ENCODE results near the gene NR6A1. TPM values are rescaled to one million over a fixed set of nuclear protein-coding genes. Genes with fewer than 3 reads are reported as not detected.
A peak's percentile ranks its signal among the peaks of the same experiment; 100 is the strongest.
"Not testable (repeated sequence)": the region's sequence is repeated elsewhere in the genome, so short reads cannot be mapped to it uniquely, and the experiment has no call there.

The NR6A1 gene
- total RNA-seq, 2 donors from 2014 or later = 0.71 to 4.6 TPM

DNA sequence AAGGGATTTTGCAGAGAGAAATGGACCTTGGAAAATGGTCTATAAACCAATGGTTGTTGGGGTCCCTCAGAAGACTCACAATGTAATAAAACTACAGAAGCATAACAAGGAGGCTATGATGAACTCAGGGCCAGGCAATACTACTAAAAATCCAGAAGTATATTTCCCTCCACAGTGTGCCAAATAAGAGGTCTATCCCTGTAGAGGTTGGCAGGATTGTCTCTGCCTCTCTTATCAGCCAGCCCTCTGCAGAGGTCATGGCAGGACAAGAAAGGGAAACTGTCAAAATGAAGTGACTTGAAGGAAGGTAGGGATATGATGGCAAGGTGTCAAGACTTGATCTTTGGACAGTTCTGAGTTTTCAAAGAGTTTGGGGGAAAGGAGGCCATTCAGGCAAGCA is 148.2 kb downstream of the NR6A1 start:
- no peak for DNase-seq (ENCODE audit: low spot score)
- TF ChIP-seq, protein P1, sequence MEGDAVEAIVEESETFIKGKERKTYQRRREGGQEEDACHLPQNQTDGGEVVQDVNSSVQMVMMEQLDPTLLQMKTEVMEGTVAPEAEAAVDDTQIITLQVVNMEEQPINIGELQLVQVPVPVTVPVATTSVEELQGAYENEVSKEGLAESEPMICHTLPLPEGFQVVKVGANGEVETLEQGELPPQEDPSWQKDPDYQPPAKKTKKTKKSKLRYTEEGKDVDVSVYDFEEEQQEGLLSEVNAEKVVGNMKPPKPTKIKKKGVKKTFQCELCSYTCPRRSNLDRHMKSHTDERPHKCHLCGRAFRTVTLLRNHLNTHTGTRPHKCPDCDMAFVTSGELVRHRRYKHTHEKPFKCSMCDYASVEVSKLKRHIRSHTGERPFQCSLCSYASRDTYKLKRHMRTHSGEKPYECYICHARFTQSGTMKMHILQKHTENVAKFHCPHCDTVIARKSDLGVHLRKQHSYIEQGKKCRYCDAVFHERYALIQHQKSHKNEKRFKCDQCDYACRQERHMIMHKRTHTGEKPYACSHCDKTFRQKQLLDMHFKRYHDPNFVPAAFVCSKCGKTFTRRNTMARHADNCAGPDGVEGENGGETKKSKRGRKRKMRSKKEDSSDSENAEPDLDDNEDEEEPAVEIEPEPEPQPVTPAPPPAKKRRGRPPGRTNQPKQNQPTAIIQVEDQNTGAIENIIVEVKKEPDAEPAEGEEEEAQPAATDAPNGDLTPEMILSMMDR (IDR thresholded peaks at IDR 0.05) = no peak
- Histone ChIP-seq H3K4me3 (no peak overlapping the region), H3K27me3 (replicated peaks; ENCODE audit: insufficient read depth) (no peaks in the 10 kb centered on the region), H3K27ac (no peak overlapping the region), H3K4me1 (ENCODE audit: control insufficient read depth in 1 of 2, low read depth in 2 of 2) (peaks cover 0 to 11% of the 10 kb centered on the region in 2 donors), H3K9me3 (no peaks in the 10 kb centered on the region), H3K36me3 (no peaks in the 10 kb centered on the region)
- no peak for ATAC-seq (ENCODE audit: insufficient number of reproducible peaks, low FRiP score, low read depth)

DNA sequence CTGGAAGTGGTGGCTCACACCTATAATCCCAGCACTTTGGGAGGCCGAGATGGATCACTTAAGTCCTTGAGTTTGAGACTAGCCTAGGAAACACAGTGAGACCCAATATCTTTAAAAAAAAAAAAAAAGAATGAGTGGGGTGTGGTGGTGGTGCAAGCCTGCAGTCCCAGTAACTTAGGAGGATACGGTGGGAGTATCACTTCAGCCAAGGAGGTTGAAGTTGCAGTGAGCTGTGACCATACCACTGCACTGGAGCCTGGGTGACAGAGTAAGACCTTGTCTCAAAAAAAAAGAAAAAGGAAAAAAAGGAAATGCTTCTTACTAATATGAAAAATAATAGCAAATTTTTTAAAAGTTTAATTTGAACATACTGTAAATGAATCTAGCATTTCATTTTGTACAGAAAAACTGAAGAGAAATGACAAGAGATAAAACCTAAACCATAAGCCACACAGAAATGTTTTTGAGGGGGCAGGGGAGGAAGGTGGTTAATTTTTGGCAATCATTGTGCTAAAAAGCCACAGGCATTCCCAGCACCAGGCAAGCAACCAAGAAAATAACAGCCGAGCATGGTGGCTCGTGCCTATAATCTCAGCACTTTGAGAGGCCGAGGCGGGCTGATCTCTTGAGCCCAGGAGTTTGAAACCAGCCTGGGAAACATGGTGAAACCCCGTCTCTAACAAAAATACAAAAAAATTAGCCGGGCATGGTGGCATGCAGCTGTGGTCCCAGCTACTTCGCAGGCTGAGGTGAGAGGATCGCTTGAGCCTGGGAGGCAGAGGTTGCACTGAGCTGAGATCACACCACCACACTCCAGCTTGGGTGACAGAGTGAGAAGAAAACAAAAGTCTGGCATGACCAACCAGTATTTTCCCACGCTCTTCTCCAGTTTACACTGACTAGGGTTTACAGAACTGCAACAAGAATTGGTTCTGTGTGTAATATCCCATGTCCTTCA is 149.5 kb downstream of the NR6A1 start:
- H3K36me3 ChIP-seq = no peaks in the 10 kb centered on the region
- ATAC-seq (ENCODE audit: insufficient number of reproducible peaks, low FRiP score, low read depth) (no peak), DNase-seq (ENCODE audit: low spot score) (no peak)
- no peak overlapping the region for H3K4me3 ChIP-seq
- H3K27ac ChIP-seq = no peak overlapping the region
- no peaks in the 10 kb centered on the region for H3K9me3 ChIP-seq
- no peaks in the 10 kb centered on the region for H3K27me3 ChIP-seq (replicated peaks; ENCODE audit: insufficient read depth)
- TF ChIP-seq, protein P1 (IDR thresholded peaks at IDR 0.05) = no peak
- peaks cover 0 to 11% of the 10 kb centered on the region in 2 donors for H3K4me1 ChIP-seq (ENCODE audit: control insufficient read depth in 1 of 2, low read depth in 2 of 2)

DNA sequence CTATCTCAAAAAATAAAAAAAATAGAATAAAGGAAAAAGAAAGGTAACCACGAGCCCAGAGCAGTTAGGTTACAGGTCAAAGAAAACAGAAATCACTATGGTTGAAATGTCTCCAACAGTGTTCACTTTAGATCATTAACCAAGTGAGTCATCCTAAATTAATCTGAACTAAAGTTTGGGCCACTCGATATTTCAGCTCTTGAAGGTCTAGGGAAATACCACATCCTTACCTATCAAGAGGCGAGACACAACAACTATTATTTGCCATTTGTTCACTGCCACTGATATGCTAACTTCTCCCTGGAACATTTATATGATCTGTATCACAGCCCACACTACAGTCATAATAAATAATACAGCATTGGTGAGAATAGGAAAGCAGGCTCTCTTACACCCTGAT is 152.6 kb downstream of the NR6A1 start:
- DNase-seq (ENCODE audit: low spot score) (no peak), ATAC-seq (ENCODE audit: insufficient number of reproducible peaks, low FRiP score, low read depth) (no peak)
- TF ChIP-seq, protein P1 (IDR thresholded peaks at IDR 0.05) = no peak
- H3K9me3 ChIP-seq = no peaks in the 10 kb centered on the region
- H3K27me3 ChIP-seq (replicated peaks; ENCODE audit: insufficient read depth) = no peaks in the 10 kb centered on the region
- no peak overlapping the region for H3K27ac ChIP-seq
- H3K4me3 ChIP-seq = no peak overlapping the region
- H3K4me1 ChIP-seq (ENCODE audit: control insufficient read depth in 1 of 2, low read depth in 2 of 2) = no peaks in the 10 kb centered on the region
- no peaks in the 10 kb centered on the region for H3K36me3 ChIP-seq

DNA sequence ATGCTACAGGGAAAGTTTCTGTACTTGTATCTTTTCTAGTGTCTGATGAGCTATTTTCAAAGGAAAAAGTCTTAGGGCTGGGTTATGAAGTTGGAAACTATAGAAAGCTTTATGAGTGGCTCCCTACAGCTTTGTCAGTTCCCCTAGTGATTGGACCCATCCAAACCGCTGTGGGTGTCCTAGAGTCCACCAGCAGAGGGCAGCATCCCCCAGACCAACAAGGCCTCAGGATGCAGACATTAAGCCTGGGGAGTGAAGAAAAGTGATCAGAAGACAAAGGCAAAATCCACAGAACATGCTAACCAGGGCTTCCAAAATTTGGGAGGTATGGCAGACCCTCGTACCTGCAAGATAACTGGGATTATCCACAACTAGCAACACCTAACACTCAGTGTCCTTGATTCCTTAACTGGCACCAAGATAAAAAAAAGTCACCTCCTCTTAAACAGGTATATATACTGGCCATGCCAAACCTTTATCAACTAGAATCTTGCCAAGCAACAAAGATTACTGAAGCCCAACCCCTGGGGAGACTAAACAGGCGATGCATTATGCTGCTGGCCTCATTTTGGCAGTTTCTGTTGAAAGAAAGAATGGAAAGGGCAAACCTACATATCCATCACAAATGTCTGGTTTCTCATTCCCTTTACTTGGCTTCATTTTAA is 153.5 kb downstream of the NR6A1 start:
- TF ChIP-seq, protein P1 (IDR thresholded peaks at IDR 0.05) = peak; percentile 88
- Histone ChIP-seq H3K4me1 (ENCODE audit: control insufficient read depth in 1 of 2, low read depth in 2 of 2) (no peaks in the 10 kb centered on the region), H3K36me3 (no peaks in the 10 kb centered on the region), H3K27ac (no peak overlapping the region), H3K4me3 (no peak overlapping the region), H3K27me3 (replicated peaks; ENCODE audit: insufficient read depth) (no peaks in the 10 kb centered on the region), H3K9me3 (no peaks in the 10 kb centered on the region)
- DNase-seq (ENCODE audit: low spot score) (peak; percentile 22), ATAC-seq (ENCODE audit: insufficient number of reproducible peaks, low FRiP score, low read depth) (peak; percentile 43)

DNA sequence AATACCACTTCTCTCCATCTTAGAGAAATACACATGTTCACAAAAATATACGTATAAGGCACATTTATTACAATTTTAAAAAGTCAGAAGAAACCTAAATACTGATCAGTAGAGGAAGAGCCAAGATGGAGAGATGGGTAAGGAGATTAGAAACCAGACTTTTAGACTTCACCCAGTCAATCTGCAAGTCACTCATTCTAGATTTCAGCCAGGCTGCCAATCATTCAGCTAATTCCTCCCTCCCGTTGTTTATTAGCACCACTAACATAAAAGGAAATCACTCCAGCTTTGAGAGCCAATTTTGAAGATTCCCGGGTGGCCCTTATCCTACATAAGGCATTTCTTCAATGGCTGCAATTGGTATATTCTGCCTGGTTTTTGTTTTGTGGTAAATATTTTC is 154.2 kb downstream of the NR6A1 start:
- TF ChIP-seq, protein P1 (IDR thresholded peaks at IDR 0.05) = no peak
- no peak overlapping the region for H3K4me3 ChIP-seq
- no peak for DNase-seq (ENCODE audit: low spot score)
- no peaks in the 10 kb centered on the region for H3K36me3 ChIP-seq
- no peak for ATAC-seq (ENCODE audit: insufficient number of reproducible peaks, low FRiP score, low read depth)
- no peak overlapping the region for H3K27ac ChIP-seq
- H3K27me3 ChIP-seq (replicated peaks; ENCODE audit: insufficient read depth) = no peaks in the 10 kb centered on the region
- no peaks in the 10 kb centered on the region for H3K4me1 ChIP-seq (ENCODE audit: control insufficient read depth in 1 of 2, low read depth in 2 of 2)
- H3K9me3 ChIP-seq = no peaks in the 10 kb centered on the region

DNA sequence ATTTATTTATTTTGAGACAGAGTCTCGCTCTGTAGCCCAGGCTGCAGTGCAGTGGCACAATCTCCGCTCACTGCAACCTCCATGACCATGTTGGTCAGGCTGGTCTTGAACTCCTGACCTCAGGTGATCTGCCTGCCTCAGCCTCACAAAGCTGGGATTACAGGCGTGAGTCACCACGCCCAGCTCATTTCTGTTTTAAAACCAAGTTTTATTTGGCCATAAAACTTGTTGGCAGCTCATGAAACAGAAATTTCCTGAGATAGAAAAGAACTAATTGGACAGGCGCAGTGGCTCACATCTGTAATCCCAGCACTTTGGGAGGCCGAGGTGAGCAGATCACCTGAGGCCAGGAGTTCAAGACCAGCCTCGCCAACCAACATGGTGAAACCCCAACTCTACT is 155.3 kb downstream of the NR6A1 start:
- not testable (repeated sequence) for H3K4me3 ChIP-seq; DNase-seq (ENCODE audit: low spot score); ATAC-seq (ENCODE audit: insufficient number of reproducible peaks, low FRiP score, low read depth); H3K27ac ChIP-seq; H3K27me3 ChIP-seq (replicated peaks; ENCODE audit: insufficient read depth); H3K4me1 ChIP-seq (ENCODE audit: control insufficient read depth in 1 of 2, low read depth in 2 of 2); H3K9me3 ChIP-seq; H3K36me3 ChIP-seq

All from thoracic aorta (tissue), 2 donors.